Measurements from ENCODE around the gene CHRNG.

The CHRNG gene

DNA sequence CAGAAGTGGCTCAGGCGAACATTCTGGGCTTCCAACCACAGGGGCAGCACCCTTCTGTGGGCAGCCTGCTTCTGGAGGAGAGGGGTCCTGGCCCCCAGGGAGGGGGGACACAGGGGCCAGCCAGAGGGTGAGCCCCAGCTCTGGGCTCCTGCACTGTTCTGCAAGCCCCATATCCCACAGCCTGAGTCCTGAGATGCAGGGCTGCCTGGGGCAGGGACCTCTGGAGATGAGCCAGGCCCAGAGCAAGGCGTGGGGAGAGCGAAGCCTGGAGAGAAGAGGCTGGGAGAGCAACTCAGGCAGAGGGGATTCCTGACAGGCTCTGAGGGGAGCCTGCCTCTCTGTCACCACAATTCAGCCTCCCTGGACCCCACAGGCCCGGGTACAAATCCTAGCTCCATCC, 32.8 kb upstream of the CHRNG start:
- no peak for DNase-seq (ENCODE audit: low spot score)

DNA sequence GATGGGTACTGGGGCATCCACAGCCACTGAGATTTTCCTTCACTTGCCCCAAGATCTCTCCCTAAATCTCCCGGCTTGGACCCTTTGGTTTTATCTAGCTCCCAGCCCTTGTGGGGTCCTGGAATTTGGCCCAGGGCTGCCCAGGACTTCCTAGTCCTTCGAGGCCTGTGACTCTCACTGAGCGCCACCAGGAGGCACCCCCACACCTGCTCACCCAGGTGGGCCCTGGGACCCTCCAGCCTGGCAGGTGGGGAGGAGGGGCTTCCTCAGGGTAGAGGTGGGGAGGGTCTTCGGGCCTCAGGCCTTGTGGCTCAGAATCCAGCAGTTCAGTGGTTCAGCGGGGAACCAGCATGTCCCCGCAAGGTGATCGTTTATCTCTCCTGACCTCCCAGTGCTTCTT, 31.2 kb upstream of the CHRNG start:
- no peak for DNase-seq (ENCODE audit: low spot score)

DNA sequence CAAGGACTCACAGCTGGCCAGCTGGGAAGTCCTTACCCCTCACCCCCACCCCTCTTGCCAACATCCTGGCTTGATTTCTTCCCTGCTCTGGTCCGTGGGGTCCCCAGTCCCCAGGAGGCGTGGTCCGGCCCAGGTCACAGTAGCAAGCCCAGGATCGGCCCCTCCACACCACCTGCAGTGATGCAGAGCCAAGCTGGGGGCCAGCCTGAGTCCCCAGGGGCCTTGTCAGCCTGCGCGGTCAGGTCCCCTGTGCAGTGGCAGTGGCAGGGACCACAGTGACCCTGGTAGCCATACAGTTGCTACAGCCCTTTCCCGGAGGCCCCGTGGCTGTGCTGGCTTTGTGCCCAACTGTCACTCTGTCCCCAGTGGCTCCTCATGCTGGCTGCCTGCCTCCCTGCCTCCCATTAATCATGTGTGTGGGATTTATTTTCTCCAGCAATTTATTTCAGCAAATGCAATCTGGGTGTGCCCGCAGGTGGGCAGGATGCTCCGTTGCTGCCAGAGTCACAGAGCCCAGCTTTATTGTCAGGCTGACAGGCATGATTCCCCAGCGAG, 28.1 kb upstream of the CHRNG start:
- no peak for DNase-seq (ENCODE audit: low spot score)

DNA sequence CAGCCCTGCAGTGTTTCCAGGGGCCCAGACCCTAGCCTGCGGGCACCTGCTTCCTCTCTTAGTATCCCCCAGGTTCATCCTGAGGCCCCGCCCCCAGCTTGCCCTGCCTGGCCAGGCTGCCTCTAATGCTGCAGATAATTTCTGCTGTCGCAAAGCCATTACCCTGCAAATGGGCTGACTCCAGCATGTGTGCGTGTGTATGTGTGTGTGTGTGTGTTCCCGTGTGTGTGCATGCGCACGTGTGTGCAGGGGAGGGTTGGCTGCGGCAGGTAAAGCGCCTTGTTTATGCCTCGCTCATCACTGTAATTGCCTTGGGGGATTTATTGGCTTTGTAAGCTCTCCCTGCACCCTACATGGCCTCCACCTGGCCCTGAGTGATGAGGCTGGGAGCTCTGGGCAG, 26.9 kb upstream of the CHRNG start:
- DNase-seq (ENCODE audit: low spot score) = no peak

DNA sequence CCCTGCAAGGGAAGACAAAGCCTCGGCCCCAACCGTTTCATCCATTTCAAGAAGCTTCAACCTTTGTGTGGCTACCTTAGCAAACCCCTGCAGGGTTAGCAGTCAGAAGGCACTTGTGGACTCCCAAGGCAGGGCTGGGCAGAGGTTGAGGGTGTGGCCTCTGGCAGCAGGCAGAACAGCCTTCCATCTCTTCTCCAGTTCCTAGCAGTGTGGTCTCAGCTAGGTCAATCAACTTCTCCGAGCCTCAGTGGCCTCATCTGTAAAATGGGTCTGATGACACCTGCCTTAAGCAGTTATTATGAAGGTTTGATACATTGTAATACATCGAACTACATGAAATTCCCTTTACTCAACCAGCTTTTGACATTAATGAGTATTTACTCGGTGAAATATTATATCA, 26.1 kb upstream of the CHRNG start:
- no peak for DNase-seq (ENCODE audit: low spot score)

DNA sequence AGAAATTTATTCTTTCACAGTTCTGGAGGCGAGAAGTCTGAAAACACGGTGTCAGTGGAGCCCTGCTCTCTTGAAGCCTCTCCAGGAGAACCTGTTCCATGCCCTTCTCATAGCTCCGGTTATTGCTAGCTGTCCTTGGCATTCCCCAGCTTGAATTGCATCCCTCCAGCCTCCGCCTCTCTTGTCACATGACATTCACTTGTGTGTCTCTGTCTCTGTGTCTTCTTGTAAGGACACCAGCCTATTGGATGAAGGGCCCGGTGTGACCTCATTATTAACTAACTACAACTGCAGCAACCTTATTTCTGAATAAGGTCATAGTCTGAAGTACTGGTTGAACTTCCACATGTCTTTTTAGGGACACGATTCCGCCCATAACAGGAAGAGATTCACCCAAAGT, 23.9 kb upstream of the CHRNG start:
- DNase-seq (ENCODE audit: low spot score) = no peak

DNA sequence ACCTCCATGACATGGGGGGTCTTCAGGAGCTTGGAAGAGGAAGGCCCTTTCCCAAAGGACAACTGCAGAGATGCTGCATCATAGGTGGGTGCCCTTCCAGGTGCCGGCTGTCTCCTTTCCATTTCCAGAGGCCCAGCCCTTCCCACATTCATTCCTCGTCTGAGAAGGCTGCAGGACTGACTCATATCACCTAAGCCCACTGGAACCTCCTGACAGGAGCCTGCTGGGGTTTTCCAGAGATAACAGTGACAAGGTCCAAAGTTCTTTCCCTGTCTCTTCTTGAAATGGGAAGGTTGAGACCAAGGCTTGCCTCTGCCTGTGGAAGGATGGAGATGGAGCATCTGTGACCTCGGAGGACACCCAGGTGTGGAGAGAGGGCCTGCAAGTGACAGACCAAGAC, 22.9 kb upstream of the CHRNG start:
- DNase-seq (ENCODE audit: low spot score) = no peak

DNA sequence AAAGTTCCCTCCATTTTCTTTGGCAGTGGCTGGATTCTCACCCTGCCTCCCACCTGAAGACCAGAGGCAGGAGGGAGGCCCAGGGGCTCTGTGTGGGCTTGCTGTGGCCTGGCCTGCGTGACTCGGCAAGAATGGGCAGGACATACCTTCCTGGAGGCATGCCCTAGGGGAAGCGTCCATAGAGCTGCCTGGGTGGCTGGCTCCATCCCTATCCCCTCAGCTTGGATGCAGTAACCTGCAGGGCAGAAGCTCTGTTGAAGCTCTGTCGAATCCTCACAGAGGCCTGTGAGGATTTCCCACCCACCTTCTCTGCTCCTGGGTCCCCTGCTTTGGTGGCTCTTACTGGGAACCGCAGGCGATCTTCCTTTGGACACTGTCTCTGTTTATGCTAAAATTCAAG, 20.6 kb upstream of the CHRNG start:
- no peak for DNase-seq (ENCODE audit: low spot score)

DNA sequence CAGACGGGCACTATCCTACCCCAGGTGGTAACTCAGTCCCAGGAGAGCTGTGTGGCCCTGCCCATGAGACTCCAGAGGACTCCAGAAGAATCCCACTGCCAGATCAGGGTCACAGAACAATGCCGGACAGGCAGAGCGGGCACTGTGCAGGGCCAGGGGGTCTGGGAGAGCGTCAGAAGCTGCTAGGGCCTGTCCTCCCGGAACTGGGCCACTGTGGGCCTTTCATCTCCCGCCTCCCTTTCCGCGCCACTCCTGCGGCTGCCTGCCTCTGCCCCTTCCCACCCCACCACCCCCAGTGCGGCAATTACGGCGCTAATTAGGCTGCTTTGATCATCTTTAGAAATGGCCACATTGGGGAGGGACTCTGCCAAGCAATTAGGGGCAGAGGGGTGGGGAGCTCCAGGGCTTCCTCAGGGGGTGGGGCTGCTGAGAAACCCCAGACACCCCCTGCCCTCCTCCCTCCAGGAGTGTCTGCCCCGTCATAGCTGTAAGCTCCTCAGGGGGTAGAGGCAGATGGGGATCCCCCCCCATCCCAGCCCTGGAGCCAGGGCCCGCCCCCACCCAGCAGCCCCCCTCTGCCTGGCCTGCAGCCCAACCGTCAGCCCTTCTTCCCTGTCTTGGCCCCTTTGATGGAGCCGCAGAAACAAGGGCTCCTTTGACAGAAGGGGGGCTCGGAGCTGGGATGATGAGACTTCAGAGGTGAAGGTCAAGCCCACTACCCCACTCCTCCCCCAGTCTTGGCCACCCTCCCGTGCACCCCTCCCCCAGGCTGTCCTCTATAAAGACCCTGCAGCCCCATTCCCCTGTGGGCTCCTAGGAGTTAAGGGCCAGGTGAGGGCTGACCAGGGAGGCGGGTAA, 19.7 kb upstream of the CHRNG start, which contains the start of gene PRSS56:
Gene PRSS56, plus strand, starts transcription at position 808 of the 858 bp plus-strand sequence. CDS start 211 bp downstream, outside the sequence.
- no peak for DNase-seq (ENCODE audit: low spot score)

DNA sequence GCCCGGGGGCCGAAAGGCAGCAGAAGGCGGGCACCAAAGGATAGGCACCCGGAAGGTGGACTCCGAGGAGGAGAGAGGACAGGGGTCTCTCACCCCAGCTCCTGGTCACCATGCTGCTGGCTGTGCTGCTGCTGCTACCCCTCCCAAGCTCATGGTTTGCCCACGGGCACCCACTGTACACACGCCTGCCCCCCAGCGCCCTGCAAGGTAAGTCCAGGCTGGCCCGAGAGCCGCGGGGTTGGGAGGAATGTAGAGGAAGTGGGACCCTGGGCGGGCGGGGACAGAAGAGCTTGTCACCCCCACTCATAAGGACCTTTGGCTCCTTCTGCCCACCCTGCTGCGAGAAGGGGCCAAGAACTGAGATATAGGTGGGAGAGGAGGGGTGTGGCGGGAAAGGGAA, 19.0 kb upstream of the CHRNG start:
- DNase-seq (ENCODE audit: low spot score) = no peak

DNA sequence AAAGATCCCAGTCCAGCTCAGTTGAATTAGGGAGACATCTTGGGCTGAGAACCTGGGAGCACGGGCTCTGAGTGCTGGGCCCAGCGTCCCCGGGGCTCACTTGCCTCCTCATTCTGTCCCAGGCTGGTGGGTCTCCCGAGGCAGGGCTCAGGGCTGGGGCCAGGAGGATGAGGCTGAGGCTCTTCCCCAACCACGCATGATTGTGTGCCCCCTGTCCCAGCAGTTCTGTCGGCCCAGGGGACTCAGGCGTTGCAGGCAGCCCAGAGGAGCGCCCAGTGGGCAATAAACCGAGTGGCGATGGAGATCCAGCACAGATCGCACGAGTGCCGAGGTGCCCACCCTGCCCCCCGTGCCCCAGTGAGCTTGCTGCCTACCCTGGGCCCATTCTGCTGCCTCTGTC, 18.4 kb upstream of the CHRNG start:
- no peak for DNase-seq (ENCODE audit: low spot score)

DNA sequence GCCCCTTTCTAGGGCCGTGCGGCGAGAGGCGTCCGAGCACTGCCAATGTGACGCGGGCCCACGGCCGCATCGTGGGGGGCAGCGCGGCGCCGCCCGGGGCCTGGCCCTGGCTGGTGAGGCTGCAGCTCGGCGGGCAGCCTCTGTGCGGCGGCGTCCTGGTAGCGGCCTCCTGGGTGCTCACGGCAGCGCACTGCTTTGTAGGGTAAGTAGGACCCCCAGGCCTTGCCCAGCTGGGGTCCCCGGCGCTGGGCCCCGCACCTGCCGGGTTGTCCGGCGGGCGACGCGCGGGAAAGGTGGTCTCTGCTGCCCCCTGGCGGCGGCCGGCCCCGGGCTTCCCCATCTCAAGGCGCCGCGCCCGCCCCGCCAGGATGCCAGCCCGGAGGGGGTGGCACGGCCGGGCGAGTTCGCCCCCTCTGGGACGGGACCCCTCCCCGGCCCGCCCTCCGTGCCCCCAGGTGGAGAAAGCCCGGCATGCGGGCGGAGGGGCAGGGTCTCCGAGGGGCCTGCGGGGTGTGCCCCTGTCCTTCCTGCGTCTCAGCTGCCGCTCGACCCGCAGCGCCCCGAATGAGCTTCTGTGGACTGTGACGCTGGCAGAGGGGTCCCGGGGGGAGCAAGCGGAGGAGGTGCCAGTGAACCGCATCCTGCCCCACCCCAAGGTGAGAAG, 17.4 kb upstream of the CHRNG start:
- DNase-seq (ENCODE audit: low spot score) = peak; percentile 85

DNA sequence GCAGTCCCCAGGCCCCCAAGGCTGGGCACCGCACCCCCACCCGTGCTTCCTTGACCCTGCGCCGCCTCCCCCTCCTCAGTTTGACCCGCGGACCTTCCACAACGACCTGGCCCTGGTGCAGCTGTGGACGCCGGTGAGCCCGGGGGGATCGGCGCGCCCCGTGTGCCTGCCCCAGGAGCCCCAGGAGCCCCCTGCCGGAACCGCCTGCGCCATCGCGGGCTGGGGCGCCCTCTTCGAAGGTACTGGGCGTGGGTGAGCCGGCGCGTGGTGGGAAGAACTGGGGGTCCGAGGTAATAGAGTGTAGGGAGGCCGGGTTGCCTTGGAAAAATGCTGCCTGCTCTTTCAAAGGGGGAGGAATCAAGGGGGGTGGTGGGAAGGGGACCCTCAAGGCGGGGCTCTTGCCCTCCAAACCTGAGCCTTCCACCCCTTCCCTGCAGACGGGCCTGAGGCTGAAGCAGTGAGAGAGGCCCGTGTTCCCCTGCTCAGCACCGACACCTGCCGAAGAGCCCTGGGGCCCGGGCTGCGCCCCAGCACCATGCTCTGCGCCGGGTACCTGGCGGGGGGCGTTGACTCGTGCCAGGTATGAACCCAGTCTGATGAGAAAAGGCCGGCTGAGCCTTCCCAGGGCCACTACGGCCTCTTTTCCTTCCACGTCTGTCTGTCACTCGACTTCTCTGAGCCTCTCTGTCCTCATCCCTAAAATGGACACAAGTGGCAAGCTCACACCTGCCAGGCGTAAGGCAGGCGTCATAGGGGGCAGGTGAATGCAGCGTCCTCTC, 16.7 kb upstream of the CHRNG start:
- no peak for DNase-seq (ENCODE audit: low spot score)

DNA sequence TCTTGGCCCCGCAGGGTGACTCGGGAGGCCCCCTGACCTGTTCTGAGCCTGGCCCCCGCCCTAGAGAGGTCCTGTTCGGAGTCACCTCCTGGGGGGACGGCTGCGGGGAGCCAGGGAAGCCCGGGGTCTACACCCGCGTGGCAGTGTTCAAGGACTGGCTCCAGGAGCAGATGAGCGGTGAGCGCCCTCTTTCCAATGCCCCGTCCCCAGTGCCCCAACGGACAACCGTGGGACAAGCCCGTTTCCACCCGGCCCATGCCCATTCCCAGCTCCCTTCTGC, 16.1 kb upstream of the CHRNG start:
- DNase-seq (ENCODE audit: low spot score) = no peak

DNA sequence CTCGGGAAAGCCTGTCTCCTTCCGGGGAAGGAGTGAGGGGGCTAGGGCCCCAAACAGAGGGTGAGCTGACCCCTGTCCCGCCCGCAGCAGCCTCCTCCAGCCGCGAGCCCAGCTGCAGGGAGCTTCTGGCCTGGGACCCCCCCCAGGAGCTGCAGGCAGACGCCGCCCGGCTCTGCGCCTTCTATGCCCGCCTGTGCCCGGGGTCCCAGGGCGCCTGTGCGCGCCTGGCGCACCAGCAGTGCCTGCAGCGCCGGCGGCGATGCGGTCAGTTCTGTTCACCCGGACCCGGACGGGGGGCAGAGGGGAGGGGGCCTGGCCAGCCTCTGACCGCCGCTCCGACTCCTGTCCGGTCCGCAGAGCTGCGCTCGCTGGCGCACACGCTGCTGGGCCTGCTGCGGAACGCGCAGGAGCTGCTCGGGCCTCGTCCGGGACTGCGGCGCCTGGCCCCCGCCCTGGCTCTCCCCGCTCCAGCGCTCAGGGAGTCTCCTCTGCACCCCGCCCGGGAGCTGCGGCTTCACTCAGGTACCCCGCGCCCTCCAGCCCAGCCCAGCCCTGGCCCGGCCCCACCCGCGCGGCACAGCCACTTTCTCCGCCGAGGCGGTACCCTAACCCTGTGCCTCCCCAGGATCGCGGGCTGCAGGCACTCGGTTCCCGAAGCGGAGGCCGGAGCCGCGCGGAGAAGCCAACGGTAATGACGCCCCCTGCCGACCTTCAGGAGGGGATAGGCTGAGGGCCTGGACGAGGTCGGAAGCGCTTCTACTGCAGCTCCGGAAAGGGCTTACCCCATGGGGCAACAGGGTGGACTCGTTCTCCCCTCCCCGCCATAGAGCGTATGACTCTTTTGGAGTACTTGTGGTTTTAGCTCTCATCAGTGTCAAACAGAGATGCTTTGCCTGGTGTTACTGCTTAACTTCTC, 15.6 kb upstream of the CHRNG start:
- peak; percentile 93 for DNase-seq (ENCODE audit: low spot score)

DNA sequence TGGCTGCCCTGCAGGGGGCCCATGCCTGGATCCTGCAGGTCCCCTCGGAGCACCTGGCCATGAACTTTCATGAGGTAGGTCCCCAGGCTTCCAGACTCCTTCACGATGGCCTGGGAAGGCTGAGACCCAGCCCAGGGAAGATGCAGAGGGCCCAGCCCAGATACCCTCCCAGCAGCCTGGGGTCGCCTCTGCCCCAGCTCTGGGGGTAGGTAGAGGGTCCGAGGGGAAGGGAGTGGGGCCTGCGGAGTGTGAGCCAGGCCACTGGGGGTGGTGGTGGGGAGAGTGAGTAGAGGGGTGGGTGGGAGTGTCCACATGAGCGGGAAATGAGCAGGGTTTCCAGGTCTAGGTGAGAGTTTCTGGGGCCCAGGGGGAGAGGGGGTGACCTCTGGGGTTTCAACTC, 14.7 kb upstream of the CHRNG start:
- DNase-seq (ENCODE audit: low spot score) = no peak

DNA sequence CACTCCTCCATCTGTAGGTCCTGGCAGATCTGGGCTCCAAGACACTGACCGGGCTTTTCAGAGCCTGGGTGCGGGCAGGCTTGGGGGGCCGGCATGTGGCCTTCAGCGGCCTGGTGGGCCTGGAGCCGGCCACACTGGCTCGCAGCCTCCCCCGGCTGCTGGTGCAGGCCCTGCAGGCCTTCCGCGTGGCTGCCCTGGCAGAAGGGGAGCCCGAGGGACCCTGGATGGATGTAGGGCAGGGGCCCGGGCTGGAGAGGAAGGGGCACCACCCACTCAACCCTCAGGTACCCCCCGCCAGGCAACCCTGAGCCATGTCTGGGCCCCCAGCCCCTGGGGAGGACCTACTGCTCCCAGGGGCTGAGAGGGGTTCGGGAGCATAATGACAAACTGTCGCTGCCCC, 14.3 kb upstream of the CHRNG start:
- no peak for DNase-seq (ENCODE audit: low spot score)

DNA sequence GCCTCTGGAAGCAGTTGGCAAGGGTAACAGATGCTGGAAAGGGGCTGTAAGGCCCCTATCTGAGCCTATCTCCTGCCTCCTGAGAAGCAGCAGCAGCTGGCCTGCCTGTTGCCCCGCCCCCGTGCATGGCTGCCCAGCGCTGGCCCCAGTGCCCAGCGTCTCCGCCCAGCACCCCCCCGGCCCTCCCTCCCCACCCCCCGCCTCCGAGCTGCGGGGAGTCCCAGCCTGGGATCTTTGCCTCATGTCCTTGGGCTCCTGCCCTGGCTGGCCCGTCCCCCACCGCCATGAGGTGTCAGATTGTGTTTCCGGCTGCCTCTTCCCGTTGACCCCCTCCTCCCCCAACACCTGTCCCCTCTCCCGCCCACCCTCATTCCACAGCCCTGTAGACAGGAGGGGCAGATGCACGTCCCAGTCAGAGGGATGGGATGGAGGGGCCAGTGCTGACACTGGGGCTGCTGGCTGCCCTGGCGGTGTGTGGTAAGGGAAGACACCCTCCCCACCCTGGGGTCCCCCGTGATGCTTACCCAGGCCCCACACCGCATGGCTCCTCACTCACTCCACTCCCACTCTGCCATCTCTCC, 13.6 kb upstream of the CHRNG start, which contains the start of gene CHRND:
Gene CHRND, plus strand, starts transcription at position 370 of the 581 bp plus-strand sequence. Its CDS starts 56 bp downstream, at position 426.
- DNase-seq (ENCODE audit: low spot score) = no peak

DNA sequence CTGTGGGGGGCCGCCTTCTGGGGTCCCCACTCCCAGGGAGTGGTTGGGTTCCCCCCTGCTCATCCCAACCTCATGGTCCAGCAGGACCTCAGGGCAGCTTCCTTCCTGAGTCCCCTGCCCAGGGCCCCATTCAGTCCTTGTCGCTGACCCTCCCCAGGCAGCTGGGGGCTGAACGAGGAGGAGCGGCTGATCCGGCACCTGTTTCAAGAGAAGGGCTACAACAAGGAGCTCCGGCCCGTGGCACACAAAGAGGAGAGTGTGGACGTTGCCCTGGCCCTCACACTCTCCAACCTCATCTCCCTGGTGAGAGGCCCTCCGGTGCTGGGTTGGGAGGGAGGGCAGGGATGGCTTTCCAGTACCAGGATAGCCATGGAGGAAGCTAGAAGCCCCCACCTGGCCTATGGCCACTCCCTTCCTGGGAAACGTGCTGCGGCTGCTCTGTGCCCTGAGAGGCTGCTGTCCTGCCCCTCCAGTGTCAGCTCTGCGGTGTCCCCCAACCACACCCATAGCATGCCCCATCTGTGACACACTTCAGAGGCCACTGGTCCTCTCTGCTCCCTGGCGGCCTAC, 13.0 kb upstream of the CHRNG start:
- DNase-seq (ENCODE audit: low spot score) = no peak

DNA sequence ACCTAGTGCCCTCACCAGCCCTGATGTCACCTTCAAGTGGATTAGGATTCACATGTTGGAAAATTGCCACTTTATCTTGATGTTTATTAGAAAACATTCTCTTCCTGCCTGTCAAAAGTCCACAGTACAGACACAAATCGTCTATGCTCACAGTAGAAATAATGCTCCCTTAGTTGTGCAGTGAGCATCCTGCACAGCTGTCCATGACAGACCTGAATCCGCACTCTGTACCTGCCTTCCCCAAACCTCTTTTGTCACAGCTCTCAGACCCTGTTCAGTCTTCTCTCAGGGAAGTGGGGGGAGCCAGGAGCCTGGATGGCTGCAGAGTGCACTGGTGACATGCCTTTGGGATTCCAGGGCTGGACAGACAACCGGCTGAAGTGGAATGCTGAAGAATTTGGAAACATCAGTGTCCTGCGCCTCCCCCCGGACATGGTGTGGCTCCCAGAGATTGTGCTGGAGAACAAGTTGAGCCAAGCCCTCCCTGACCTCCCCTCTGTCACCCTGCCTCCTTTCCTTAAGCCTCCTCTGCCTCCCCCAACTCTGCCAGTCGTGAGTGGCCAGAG, 11.5 kb upstream of the CHRNG start:
- no peak for DNase-seq (ENCODE audit: low spot score)

Measured in HuH-7 (cell line).